PFSK-1 (cell line): ENCODE results near the gene PREP.

Source experiments
- FOXP2 ChIP-seq: optimal IDR thresholded peaks from 2 replicates; pipeline ENCODE3; 2011; ENCODE audit warnings: borderline replicate concordance, control low read depth, inconsistent platforms; ENCODE audit not compliant: insufficient read depth; ENCODE audit errors: extremely low read length, extremely low read depth
- POLR2AphosphoS5 ChIP-seq: IDR thresholded peaks from 2 replicates; pipeline ENCODE4 v1.6.1; 2012; ENCODE audit warnings: low read depth, mild to moderate bottlenecking, control low read depth, low read length, moderate library complexity
- SIN3A ChIP-seq: IDR thresholded peaks from 2 replicates; pipeline ENCODE4 v1.6.1; 2012; ENCODE audit warnings: mild to moderate bottlenecking, low read length, moderate library complexity, borderline replicate concordance; ENCODE audit not compliant: insufficient read depth
- TAF1 ChIP-seq: IDR thresholded peaks from 2 replicates; pipeline ENCODE4 v1.6.1; 2012; ENCODE audit warnings: low read length, control low read depth, borderline replicate concordance; ENCODE audit not compliant: insufficient read depth
- TF ChIP-seq, protein P1 (sequence below), 2 experiments: IDR thresholded peaks; 2 replicates each; pipeline versions ENCODE4 v1.6.1 to v1.8.0; 2011 to 2012; ENCODE audit warnings: low read depth in 2 of 2, low read length in 2 of 2, control low read depth in 1 of 2, inconsistent platforms in 1 of 2, mild to moderate bottlenecking in 1 of 2, moderate library complexity in 1 of 2; ENCODE audit not compliant: insufficient read depth in 1 of 2

The PREP gene

DNA sequence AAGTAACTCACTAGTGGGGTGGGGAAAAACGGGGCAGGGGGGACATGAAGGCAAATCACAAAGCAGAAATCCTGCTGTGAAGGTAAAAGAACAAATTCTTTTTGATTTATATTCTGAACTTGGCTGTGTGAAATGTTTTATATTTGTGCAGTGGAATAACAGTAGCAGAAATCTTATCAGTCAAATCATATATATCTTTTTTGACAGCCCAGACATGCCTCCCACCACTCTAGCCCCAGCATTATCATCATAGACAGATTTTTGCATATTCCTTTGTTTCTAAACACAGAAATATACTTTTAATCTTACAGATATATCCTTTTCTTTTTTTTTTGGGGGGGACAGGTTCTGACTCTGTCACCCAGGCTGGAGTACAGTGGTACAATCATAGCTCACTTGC is 97.4 kb downstream of the PREP start:
- TF ChIP-seq FOXP2: no peak

DNA sequence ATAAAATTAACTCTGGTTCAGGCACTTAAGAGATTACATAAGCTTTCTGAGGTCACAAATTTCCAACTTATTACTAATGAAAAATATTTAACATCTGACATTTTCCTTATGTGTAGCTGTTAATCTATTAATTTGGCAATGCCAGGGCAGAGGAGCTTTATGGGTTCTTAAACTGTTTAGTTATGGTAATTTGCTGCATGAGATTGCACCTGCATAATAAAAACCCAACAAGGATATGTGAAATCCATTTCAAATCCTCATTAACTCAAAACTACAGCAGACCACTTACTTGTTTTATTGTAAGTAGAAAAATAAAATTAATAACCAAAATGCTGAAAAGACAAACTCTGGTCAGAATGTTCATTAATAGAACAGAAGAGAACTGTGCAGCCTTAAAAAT is 98.1 kb downstream of the PREP start:
- no peak for TF ChIP-seq POLR2AphosphoS5
- TF ChIP-seq, protein P1, sequence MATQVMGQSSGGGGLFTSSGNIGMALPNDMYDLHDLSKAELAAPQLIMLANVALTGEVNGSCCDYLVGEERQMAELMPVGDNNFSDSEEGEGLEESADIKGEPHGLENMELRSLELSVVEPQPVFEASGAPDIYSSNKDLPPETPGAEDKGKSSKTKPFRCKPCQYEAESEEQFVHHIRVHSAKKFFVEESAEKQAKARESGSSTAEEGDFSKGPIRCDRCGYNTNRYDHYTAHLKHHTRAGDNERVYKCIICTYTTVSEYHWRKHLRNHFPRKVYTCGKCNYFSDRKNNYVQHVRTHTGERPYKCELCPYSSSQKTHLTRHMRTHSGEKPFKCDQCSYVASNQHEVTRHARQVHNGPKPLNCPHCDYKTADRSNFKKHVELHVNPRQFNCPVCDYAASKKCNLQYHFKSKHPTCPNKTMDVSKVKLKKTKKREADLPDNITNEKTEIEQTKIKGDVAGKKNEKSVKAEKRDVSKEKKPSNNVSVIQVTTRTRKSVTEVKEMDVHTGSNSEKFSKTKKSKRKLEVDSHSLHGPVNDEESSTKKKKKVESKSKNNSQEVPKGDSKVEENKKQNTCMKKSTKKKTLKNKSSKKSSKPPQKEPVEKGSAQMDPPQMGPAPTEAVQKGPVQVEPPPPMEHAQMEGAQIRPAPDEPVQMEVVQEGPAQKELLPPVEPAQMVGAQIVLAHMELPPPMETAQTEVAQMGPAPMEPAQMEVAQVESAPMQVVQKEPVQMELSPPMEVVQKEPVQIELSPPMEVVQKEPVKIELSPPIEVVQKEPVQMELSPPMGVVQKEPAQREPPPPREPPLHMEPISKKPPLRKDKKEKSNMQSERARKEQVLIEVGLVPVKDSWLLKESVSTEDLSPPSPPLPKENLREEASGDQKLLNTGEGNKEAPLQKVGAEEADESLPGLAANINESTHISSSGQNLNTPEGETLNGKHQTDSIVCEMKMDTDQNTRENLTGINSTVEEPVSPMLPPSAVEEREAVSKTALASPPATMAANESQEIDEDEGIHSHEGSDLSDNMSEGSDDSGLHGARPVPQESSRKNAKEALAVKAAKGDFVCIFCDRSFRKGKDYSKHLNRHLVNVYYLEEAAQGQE (IDR thresholded peaks at IDR 0.05; ENCODE audit: insufficient read depth in 1 of 2, low read depth in 2 of 2, low read length in 2 of 2): no peak
- TF ChIP-seq SIN3A: no peak
- TF ChIP-seq FOXP2: no peak
- TF ChIP-seq TAF1: no peak

DNA sequence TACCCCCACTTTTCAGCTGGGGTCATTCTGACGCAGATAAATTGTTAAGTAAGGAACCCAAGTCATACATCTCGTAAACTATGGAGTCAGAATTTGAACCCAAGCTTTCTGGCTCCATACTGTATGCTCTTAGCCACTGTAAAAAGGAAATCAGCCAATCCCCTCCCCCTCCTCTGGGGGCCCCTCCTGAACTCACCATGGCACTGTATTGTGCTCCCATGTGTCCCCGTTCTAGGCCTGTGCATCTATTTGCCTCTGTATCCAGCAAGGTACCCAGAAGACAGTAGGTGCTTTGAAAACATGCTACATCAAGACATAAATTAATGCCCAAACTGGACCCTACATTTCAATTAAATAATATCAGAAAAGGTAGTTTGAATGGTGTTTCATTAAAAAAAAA is 98.5 kb downstream of the PREP start:
- TF ChIP-seq, protein P1 (IDR thresholded peaks at IDR 0.05; ENCODE audit: insufficient read depth in 1 of 2, low read depth in 2 of 2, low read length in 2 of 2): no peak
- no peak for TF ChIP-seq TAF1
- no peak for TF ChIP-seq SIN3A
- no peak for TF ChIP-seq POLR2AphosphoS5
- no peak for TF ChIP-seq FOXP2

DNA sequence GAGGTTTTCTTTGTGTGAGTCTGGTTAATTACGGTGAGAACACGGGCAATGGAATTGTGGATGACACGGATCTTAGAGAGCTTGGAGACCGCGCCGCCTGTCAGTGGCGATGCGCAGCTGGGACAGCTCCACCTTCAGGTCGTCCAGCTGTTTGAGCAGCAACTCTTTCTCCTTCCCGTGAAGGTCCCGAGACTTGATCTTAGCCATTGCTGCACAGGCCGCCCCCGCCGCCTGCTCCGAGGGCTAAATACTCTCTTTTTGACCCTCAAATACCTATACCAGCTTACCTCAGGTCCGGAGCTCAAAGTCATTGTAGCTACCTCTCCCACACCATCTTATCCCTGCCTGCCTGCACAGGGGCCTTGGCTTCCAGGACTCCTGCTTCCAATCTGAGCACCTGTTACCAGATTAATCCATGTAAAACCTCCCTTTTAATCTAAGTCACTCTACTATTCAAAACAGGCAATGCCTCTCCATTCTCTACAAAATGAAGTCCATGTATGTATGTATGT is 100.2 kb downstream of the PREP start:
- no peak for TF ChIP-seq FOXP2
- no peak for TF ChIP-seq POLR2AphosphoS5
- TF ChIP-seq, protein P1 (IDR thresholded peaks at IDR 0.05; ENCODE audit: insufficient read depth in 1 of 2, low read depth in 2 of 2, low read length in 2 of 2): no peak
- no peak for TF ChIP-seq TAF1
- TF ChIP-seq SIN3A: no peak

DNA sequence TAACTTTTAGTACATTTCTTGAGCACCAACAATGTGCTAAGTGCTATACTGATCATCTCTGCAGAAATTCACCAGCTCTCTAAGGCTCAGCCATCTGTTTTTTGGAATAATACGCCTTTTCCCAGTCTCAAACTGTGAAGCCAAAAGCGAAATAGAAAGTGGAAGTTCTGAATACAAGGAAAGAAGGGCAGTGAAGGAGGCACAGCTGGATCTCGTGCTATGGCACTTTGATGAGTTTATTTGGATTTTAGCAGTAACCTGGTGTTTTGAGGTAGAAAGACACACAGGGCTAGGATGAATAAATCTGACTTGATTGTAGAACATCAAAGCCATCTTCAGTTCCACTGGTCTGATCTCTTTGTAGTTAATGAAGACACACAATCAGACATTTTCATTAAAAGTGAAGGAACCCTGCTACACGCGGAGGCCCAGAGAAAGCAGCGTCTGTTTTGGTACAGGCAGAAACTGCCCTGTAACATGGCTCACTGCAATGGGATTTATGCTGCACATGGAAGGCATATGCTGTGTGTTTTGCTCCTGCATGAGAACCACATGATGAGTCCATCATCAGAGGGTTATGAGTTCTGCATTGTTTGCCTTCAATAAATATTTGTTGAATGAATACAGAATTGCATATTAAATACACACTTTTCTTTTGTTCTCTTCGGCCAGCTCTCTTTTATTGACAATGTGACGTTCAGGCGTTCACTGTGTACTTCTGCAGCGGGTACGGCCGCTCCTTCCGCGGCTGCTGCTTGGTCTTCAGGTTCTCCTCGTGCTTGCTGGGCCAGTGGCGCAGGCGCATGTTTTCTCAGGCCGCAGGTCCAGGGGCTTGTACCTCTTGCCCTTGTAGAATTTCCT is 100.9 kb downstream of the PREP start:
- TF ChIP-seq, protein P1 (IDR thresholded peaks at IDR 0.05; ENCODE audit: insufficient read depth in 1 of 2, low read depth in 2 of 2, low read length in 2 of 2): no peak
- TF ChIP-seq POLR2AphosphoS5 (no peak), SIN3A (no peak), FOXP2 (no peak), TAF1 (no peak)
